HS-5 (cell line): Measurements from ENCODE around the gene CDK6.

ENCODE experiments used
- DNase-seq: peaks from one replicate; pipeline ENCODE4 v3.0.0-alpha.2; 2012; ENCODE audit warnings: low read depth

CDK6 gene

DNA sequence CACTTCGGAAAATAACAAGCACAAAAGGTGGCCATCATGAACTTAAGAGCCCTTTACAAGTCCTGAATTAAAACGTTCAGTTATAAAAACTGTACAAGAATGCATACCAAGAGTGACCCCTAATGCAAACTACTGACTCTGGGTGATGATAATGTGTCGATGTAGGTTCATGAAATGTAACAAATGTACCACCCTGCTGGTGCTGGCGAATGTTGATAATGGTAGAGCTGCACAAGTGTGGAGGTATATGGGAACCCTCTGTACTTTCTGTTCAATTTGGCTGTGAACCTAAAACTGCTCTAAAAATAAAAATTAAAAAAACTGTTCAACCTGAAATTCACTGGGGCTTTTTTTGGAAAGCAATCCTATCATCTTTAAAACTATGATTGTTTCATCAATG lies 249.5 kb downstream of the CDK6 start:
- DNase-seq: no peak

DNA sequence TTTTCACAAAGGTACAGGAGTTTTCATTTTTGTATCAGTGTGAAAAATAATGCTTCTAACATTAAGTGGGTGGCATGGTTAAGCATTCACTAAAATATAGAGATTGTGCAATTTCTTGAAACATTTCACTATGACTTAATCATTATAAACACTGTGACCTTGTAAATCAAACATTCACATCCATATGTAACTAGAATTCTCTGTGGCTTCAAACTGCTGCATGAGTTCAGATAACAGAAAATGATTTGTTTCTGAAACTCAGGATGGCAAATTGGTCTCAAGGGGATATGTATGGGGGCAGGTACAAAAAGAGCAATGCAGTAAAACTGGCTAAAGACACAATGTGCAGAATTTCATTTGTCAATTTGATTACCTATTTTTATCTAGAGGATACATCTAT lies 250.0 kb downstream of the CDK6 start:
- no peak for DNase-seq

- DNase-seq: no peak
Measured at GRCh38 chr7:92584953-92585352, 251.4 kb downstream of the CDK6 start.

DNA sequence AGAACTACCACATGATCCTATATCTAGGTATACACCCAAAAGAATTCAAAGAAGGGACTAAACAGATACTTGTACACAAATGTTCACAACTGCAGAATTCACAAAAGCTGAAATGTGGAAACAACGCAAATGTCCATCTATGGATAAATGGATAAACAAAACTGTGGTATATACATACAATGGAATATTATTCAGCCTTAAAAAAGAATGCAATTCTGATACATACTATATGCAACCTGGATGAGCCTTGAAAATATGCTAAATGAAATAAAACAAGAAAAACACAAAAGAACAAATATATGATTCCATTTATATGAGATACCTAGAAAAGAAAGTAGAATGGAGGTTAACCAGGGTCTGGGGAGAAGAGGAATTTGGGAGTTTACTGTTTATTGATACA lies 253.4 kb downstream of the CDK6 start:
- no peak for DNase-seq

DNA sequence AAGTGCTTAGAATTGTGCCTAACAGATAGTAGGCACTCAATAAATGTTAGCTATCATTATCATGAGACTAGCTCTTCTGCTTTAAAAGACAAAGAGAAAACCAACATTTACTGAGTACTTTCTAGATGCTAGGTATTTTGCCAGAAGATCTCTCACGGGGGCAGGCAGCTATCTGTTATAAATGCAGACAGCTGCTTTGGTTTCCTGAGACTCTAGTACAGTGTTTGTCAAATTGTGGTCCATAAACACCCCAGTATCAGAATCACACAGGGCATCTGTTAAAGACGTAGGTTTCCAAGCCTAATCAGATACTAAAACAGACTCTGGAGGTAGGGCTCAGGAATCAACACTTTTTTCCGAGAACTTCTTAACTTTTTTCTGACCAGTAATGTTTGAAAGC lies 260.1 kb downstream of the CDK6 start:
- no peak for DNase-seq

DNA sequence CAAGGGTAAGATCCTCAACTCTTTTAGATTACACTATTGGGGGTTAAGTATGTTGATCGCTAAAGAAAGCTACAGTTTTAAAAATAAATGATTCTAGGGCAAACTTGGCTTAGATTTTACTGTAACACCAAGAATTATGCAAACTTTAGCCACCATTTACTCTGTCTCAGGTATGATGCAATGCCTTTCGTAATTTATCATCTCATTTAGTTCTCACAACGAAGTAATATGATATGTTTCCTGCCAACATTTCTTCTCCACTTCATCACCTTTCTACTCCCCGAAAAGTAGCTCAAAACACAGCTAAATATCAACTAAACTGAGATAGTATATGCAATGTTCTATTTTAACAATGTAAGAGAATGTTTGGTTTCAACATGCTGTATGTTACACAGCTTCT lies 267.2 kb downstream of the CDK6 start:
- DNase-seq: no peak

DNA sequence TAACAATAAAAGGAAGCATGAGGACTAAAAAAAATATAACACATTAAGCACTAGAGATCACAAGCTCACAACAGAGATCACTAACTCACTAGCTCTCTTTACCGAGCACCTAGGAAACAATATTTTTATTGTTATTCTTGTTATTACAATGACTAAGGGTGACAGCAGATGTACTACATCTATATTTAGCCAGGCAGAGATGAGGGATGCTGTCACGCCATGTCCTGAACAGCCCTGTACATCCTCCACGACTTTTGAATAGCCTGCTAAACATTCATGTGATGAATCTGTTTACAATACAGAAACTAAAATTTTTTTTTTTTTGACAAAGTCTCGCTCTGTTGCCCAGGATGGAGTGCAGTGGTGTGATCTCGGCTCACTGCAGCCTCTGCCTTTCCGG lies 268.9 kb downstream of the CDK6 start:
- DNase-seq: no peak

DNA sequence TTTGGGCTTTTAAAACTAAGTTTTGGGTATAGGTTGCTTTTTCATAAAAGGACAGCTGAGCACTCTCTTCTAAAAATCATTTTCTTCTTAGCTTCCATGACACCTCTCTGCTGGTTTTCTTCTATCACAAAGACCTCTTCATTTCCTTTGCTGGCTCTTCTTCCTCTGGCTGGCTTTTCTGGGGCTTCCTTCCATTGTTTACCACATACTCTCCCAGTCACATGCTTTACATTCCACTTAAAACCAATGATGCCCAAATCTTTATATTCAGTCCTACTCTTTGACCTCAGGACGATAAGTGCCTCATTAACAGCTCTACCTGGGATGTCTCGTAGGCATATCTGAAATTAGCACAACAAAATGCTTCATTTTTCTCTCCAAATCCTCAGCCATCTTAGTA lies 273.0 kb downstream of the CDK6 start:
- DNase-seq: no peak

- no peak for DNase-seq
Measured at GRCh38 chr7:92560602-92561001, 275.8 kb downstream of the CDK6 start.

- DNase-seq: no peak
Measured at GRCh38 chr7:92557808-92558362, 278.5 kb downstream of the CDK6 start.

DNA sequence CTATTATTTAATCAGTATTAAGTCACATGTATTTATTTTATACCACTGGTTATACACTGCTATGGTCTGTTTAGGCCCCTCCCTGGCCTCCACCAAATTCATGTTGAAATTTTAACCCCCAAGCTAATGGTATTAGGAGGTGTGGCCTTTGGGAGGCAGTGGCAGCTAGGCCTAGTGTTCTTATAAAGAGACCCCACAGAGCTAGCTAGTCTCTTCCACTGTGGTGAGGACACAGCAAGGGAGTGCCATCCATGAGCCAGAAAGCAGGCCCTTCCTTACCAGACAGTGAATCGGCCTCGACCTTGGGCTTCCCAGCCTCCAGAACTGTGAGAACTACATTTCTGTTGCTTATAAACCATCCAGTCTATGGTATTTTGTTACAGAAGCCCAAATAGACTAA lies 279.1 kb downstream of the CDK6 start:
- no peak for DNase-seq
